OCI-LY7 (cell line): Measurements from ENCODE around the gene TMEM184A. TPM values are rescaled to one million over a fixed set of nuclear protein-coding genes. Genes with fewer than 3 reads are reported as not detected.

ENCODE experiments used
- BruUV-seq: library from RNA; stranded (reverse); fragments of 400-500 nt; replicated peaks from 2 replicates; lab custom pipeline; 2021; lab: Mats Ljungman, UMichigan
- CTCF ChIA-PET: fragments of 300-600 bp; sonication (Branson Sonifier 250); formaldehyde crosslinking; loops from one replicate; lab custom pipeline; 2022; ENCODE audit warnings: antibody characterized with exemption; ENCODE audit not compliant: unreplicated experiment; lab: Charles Lee
- POLR2A ChIA-PET: fragments of 300-600 bp; sonication (Branson Sonifier 250); formaldehyde crosslinking; loops from one replicate; lab custom pipeline; 2022; ENCODE audit warnings: antibody characterized with exemption; lab: Charles Lee
- DNase-seq: peaks from one replicate; pipeline ENCODE4 v3.0.0-alpha.2; 2015; ENCODE audit warnings: low spot score
- H2AFZ ChIP-seq: fragments of 200-600 bp; sonication (generic), shearing (Covaris generic); 2 replicates; pipeline ENCODE4 v1.6.1; 2014; ENCODE audit warnings: mild to moderate bottlenecking, antibody characterized with exemption, low read length, moderate library complexity
- H3K27ac ChIP-seq: fragments of 200-600 bp; sonication (generic); 2 replicates; pipeline ENCODE4 v1.5.1; 2014; ENCODE audit warnings: mixed run types, low read depth, mild to moderate bottlenecking, moderate library complexity, low read length, inconsistent platforms; ENCODE audit not compliant: poor library complexity, severe bottlenecking
- H3K36me3 ChIP-seq: fragments of 200-600 bp; sonication (generic); 2 replicates; pipeline ENCODE4 v1.6.1; 2014; ENCODE audit warnings: mild to moderate bottlenecking, antibody characterized with exemption, low read length, moderate library complexity, mixed read lengths; ENCODE audit not compliant: insufficient read depth
- H3K4me1 ChIP-seq: fragments of 200-600 bp; sonication (generic); 2 replicates; pipeline ENCODE4 v1.5.1; 2014; ENCODE audit warnings: mild to moderate bottlenecking, low read length; ENCODE audit not compliant: insufficient read depth, poor library complexity, severe bottlenecking
- H3K4me2 ChIP-seq: fragments of 200-600 bp; sonication (generic); 2 replicates; pipeline ENCODE4 v1.6.1; 2014; ENCODE audit warnings: mild to moderate bottlenecking, low read length
- H3K4me3 ChIP-seq: fragments of 200-600 bp; sonication (generic); 2 replicates; pipeline ENCODE4 v1.5.1; 2014; ENCODE audit warnings: mild to moderate bottlenecking, low read depth, low read length; ENCODE audit not compliant: poor library complexity, severe bottlenecking
- H3K79me2 ChIP-seq: fragments of 200-600 bp; sonication (generic); 2 replicates; pipeline ENCODE4 v1.6.1; 2016; ENCODE audit warnings: low read depth, mild to moderate bottlenecking, low read length, moderate library complexity, mixed read lengths; ENCODE audit not compliant: insufficient read depth
- H3K9me2 ChIP-seq: fragments of 200-600 bp; sonication (generic); 2 replicates; pipeline ENCODE4 v1.6.1; 2016; ENCODE audit warnings: mild to moderate bottlenecking, low read length, mixed read lengths; ENCODE audit not compliant: insufficient read depth
- H3K9me3 ChIP-seq: fragments of 200-600 bp; sonication (generic); 2 replicates; pipeline ENCODE4 v1.6.1; 2014; ENCODE audit warnings: mild to moderate bottlenecking, mixed run types, low read length, mixed read lengths
- H4K20me1 ChIP-seq: fragments of 200-600 bp; sonication (generic); 2 replicates; pipeline ENCODE4 v1.6.1; 2014; ENCODE audit warnings: mild to moderate bottlenecking, antibody characterized with exemption, low read length, moderate library complexity, mixed read lengths; ENCODE audit not compliant: insufficient read depth
- CTCF ChIP-seq: fragments of 200-600 bp; sonication (generic); conservative IDR thresholded peaks from 2 replicates; pipeline ENCODE4 v1.5.1; 2014; ENCODE audit warnings: mild to moderate bottlenecking, antibody characterized with exemption, low read length, moderate library complexity, mixed read lengths
- EZH2phosphoT487 ChIP-seq: fragments of 200-600 bp; sonication (generic); IDR thresholded peaks from 2 replicates; pipeline ENCODE4 v1.6.1; 2018; ENCODE audit warnings: low read depth, borderline replicate concordance, mild to moderate bottlenecking, mixed run types, antibody characterized with exemption, low read length, moderate library complexity, mixed read lengths
- intact Hi-C: fragments of 100-400 bp; cut with micrococcal nuclease; formaldehyde crosslinking; loops from one replicate; pipeline ENCODE4 v1.10.0; 2022; ENCODE audit not compliant: unreplicated experiment
- total RNA-seq, 2 experiments: library from RNA; depleted of rRNA in 1 of 2; stranded (reverse); fragments of >200 nt in 1 of 2; shearing (Covaris generic) in 1 of 2; gene quantifications; 2 replicates each; pipeline ENCODE4 v1.2.3, GENCODE V29; 2014 to 2022

TMEM184A gene
- total RNA-seq, 2 experiments from 2014 or later: 0.19 TPM; not detected in 1

GRCh38 chr7:1503390-1503789 lies 52.6 kb downstream of the TMEM184A start:
- Histone ChIP-seq H3K9me3 (no peaks in the 10 kb centered on the region), H2AFZ (no peak overlapping the region), H3K36me3 (peaks cover 46% of the 10 kb centered on the region), H3K27ac (no peak overlapping the region), H3K4me3 (peak overlapping the region; percentile 100), H3K4me2 (peak overlapping the region; percentile 90), H3K79me2 (peaks cover 35% of the 10 kb centered on the region), H4K20me1 (peaks cover 5% of the 10 kb centered on the region; the same call in 1 of the 2 replicates), H3K4me1 (peaks cover 40% of the 10 kb centered on the region), H3K9me2 (no peaks in the 10 kb centered on the region)
- ChIA-PET POLR2A (no interaction called here), CTCF (no interaction called here)
- DNase-seq: no peak
- TF ChIP-seq EZH2phosphoT487: no peak
- TF ChIP-seq CTCF: no peak
- no TSS peak for BruUV-seq
- intact Hi-C loops: no loop called here

- Histone ChIP-seq H3K27ac (no peak overlapping the region), H3K9me3 (no peaks in the 10 kb centered on the region), H4K20me1 (peaks cover 5% of the 10 kb centered on the region; the same call in 1 of the 2 replicates), H3K4me1 (peaks cover 35% of the 10 kb centered on the region), H3K4me2 (peak overlapping the region; percentile 90), H2AFZ (no peak overlapping the region), H3K4me3 (peak overlapping the region; percentile 100), H3K36me3 (peaks cover 52% of the 10 kb centered on the region), H3K9me2 (no peaks in the 10 kb centered on the region), H3K79me2 (peaks cover 35% of the 10 kb centered on the region)
- no peak for TF ChIP-seq EZH2phosphoT487
- TF ChIP-seq CTCF: no peak
- POLR2A ChIA-PET: no interaction called here
- no TSS peak for BruUV-seq
- intact Hi-C loops: no loop called here
- CTCF ChIA-PET: no interaction called here
- no peak for DNase-seq
Measured at GRCh38 chr7:1502845-1503244, 53.2 kb downstream of the TMEM184A start.

GRCh38 chr7:1501487-1502270 lies 54.3 kb downstream of the TMEM184A start:
- Histone ChIP-seq H3K4me2 (no peak overlapping the region), H3K9me2 (no peaks in the 10 kb centered on the region), H3K4me3 (no peak overlapping the region), H3K9me3 (no peaks in the 10 kb centered on the region), H2AFZ (no peak overlapping the region), H3K27ac (no peak overlapping the region), H4K20me1 (peaks cover 5% of the 10 kb centered on the region; the same call in 1 of the 2 replicates), H3K4me1 (peaks cover 28% of the 10 kb centered on the region), H3K36me3 (peaks cover 63% of the 10 kb centered on the region), H3K79me2 (peaks cover 35% of the 10 kb centered on the region)
- BruUV-seq: no TSS peak
- ChIA-PET POLR2A (no interaction called here), CTCF (no interaction called here)
- intact Hi-C loops: no loop called here
- TF ChIP-seq EZH2phosphoT487: no peak
- no peak for TF ChIP-seq CTCF
- DNase-seq: no peak
